Measurements from ENCODE around the gene ASTN1. TPM values are rescaled to one million over a fixed set of nuclear protein-coding genes. Genes with fewer than 3 reads are reported as not detected.

ASTN1 gene
- total and polyA plus RNA-seq, 9 of the 15 experiments (the other 6 are each of a cell fraction or from before 2014, with no cell fraction given): 0.05 to 0.22 (median 0.18) TPM

- TF ChIP-seq, protein P1, sequence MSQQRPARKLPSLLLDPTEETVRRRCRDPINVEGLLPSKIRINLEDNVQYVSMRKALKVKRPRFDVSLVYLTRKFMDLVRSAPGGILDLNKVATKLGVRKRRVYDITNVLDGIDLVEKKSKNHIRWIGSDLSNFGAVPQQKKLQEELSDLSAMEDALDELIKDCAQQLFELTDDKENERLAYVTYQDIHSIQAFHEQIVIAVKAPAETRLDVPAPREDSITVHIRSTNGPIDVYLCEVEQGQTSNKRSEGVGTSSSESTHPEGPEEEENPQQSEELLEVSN (IDR thresholded peaks at IDR 0.05; ENCODE audit: borderline replicate concordance in 1 of 2, extremely low read depth in 1 of 2, insufficient read depth in 1 of 2, insufficient read length in 1 of 2, low read depth in 1 of 2, low read length in 1 of 2, poor library complexity in 1 of 2, severe bottlenecking in 1 of 2): peak in 1 of 2 experiments; percentile 26
- TF ChIP-seq ZBTB26 (CRISPR knock-in tag; IDR thresholded peaks at IDR 0.05) (no peak), ZNF79 (CRISPR knock-in tag; IDR thresholded peaks at IDR 0.05; ENCODE audit: low read depth) (no peak), RBM14 (IDR thresholded peaks at IDR 0.05; ENCODE audit: borderline replicate concordance, insufficient read depth, low read depth, low read length) (no peak), GATAD2A (IDR thresholded peaks at IDR 0.05) (no peak), THRAP3 (IDR thresholded peaks at IDR 0.05; ENCODE audit: borderline replicate concordance) (no peak), TFAP4 (CRISPR knock-in tag; IDR thresholded peaks at IDR 0.05; ENCODE audit: borderline replicate concordance) (peak; percentile 46; the same call in 1 of the 2 replicates), ZNF511 (CRISPR knock-in tag; IDR thresholded peaks at IDR 0.05) (no peak), ZNF77 (CRISPR knock-in tag; IDR thresholded peaks at IDR 0.05) (no peak), UBTF (IDR thresholded peaks at IDR 0.05; ENCODE audit: borderline replicate concordance in 1 of 2, low read depth in 2 of 2, low read length in 2 of 2) (no peak), CTCFL (IDR thresholded peaks at IDR 0.05; ENCODE audit: borderline replicate concordance, insufficient read depth, low read depth, low read length, poor library complexity, severe bottlenecking) (peak; percentile 64), POLR2H (tag; IDR thresholded peaks at IDR 0.05; ENCODE audit: low read depth) (no peak), NFE2L1 (tag; IDR thresholded peaks at IDR 0.05; ENCODE audit: borderline replicate concordance, low read depth) (no peak), SMAD1 (IDR thresholded peaks at IDR 0.05; ENCODE audit: low read depth, low read length, partially characterized antibody) (no peak)
- TF ChIP-seq, protein P2, sequence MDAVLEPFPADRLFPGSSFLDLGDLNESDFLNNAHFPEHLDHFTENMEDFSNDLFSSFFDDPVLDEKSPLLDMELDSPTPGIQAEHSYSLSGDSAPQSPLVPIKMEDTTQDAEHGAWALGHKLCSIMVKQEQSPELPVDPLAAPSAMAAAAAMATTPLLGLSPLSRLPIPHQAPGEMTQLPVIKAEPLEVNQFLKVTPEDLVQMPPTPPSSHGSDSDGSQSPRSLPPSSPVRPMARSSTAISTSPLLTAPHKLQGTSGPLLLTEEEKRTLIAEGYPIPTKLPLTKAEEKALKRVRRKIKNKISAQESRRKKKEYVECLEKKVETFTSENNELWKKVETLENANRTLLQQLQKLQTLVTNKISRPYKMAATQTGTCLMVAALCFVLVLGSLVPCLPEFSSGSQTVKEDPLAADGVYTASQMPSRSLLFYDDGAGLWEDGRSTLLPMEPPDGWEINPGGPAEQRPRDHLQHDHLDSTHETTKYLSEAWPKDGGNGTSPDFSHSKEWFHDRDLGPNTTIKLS (IDR thresholded peaks at IDR 0.05; ENCODE audit: borderline replicate concordance, low read depth): 0 out of 2 replicates have a peak, but pooled peaks have one; percentile 23
Observed at GRCh38 chr1:176949033-176949662, 215.4 kb downstream of the ASTN1 start (continued).

All from K562 (cell line).